Measurements from ENCODE around the gene PLAGL2.
A peak's percentile ranks its signal among the peaks of the same experiment; 100 is the strongest.
"Not testable (repeated sequence)": the region's sequence is repeated elsewhere in the genome, so short reads cannot be mapped to it uniquely, and the experiment has no call there.

Gene PLAGL2, protein sequence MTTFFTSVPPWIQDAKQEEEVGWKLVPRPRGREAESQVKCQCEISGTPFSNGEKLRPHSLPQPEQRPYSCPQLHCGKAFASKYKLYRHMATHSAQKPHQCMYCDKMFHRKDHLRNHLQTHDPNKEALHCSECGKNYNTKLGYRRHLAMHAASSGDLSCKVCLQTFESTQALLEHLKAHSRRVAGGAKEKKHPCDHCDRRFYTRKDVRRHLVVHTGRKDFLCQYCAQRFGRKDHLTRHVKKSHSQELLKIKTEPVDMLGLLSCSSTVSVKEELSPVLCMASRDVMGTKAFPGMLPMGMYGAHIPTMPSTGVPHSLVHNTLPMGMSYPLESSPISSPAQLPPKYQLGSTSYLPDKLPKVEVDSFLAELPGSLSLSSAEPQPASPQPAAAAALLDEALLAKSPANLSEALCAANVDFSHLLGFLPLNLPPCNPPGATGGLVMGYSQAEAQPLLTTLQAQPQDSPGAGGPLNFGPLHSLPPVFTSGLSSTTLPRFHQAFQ

GRCh38 chr20:32207626-32208498 is at the start of gene PLAGL2, which contains the start of gene POFUT1:
TSS of gene PLAGL2 (minus strand) at chr20:32207743. CDS start at chr20:32202178, 5,565 bp downstream.
TSS of gene POFUT1 (plus strand) at chr20:32207880. CDS start at chr20:32207942, 62 bp downstream.
- TF ChIP-seq CTCF (IDR thresholded peaks at IDR 0.05; ENCODE audit: low read depth, low read length): no peak
- H3K4me3 ChIP-seq (ENCODE audit: low read depth, low read length): peak within 1 kb of the TSS; percentile 100
- in situ Hi-C loops (cut with HindIII; ENCODE audit: low sequenced_read_pairs): no loop called here
- DNase-seq (ENCODE audit: low read depth, low spot score): peak; percentile 83

DNA sequence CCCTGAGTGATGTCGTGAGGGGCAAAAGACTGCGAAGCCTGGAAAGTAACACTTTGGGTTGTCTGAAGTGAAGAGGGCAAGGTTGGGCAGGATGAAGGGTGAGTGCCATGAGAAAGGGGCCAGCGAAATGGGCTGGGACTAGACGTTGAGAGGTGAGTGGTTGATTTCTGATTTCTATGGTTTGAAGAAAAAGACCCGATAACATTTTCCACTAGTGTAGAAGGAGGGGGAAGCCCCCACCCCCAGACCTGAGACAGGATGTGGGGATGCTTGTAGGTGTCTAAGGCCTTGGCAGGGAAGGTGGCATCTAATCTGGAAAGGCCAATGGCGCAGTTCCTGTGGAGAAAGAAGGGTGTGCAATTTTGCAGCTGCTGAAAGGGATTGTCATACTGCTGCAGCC is 44.6 kb upstream of the PLAGL2 start:
- no peak overlapping the region for H3K4me3 ChIP-seq (ENCODE audit: low read depth, low read length)
- in situ Hi-C loops (cut with HindIII; ENCODE audit: low sequenced_read_pairs): no loop called here
- TF ChIP-seq CTCF (IDR thresholded peaks at IDR 0.05; ENCODE audit: low read depth, low read length): no peak
- no peak for DNase-seq (ENCODE audit: low read depth, low spot score)

DNA sequence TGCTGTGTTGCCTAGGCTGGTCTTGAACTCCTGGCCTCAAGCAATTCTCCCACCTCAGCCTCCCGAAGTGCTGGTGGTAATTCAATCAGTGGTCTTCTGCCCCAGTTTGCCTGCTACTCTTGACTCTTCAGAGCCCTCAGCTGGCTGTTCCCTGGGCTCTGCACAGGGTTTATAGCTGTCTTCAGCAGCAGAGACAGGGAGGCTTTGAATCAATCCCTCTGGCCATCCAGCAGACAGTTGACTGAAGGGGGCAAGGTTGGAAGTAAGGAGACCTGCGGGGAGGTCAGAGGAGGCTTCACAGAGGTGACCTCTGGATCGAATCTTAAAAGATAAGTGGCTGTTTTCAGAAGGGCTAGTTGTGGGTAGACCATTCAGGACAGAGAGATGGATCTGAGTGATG is 43.9 kb upstream of the PLAGL2 start:
- TF ChIP-seq CTCF (IDR thresholded peaks at IDR 0.05; ENCODE audit: low read depth, low read length): no peak
- DNase-seq (ENCODE audit: low read depth, low spot score): no peak
- in situ Hi-C loops (cut with HindIII; ENCODE audit: low sequenced_read_pairs): no loop called here
- H3K4me3 ChIP-seq (ENCODE audit: low read depth, low read length): no peak overlapping the region

- no peak for TF ChIP-seq CTCF (IDR thresholded peaks at IDR 0.05; ENCODE audit: low read depth, low read length)
- H3K4me3 ChIP-seq (ENCODE audit: low read depth, low read length): no peak overlapping the region
- in situ Hi-C loops (cut with HindIII; ENCODE audit: low sequenced_read_pairs): no loop called here
- DNase-seq (ENCODE audit: low read depth, low spot score): no peak
These were observed 41.6 kb upstream of the PLAGL2 start for GRCh38 chr20:32249030-32249738.

DNA sequence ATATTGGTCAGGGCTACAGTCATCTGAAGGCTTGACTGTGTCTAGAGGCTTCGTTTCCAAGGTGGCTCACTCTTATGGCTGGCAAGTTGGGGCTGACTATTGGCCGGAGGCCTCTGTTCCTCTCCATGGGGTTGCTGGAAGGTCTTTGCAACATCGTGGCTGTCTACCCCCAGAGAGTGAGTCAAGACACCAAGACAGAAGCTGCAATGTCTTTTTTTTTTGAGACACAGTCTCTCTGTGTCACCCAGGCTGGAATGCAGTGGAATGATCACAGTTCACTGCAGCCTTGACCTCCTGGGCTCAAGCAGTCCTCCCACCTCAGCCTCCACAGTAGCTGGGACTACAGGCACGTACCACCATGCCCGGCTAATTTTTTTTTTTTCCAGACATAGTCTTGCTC is 40.5 kb upstream of the PLAGL2 start:
- in situ Hi-C loops (cut with HindIII; ENCODE audit: low sequenced_read_pairs): no loop called here
- TF ChIP-seq CTCF (IDR thresholded peaks at IDR 0.05; ENCODE audit: low read depth, low read length): no peak
- no peak overlapping the region for H3K4me3 ChIP-seq (ENCODE audit: low read depth, low read length)
- no peak for DNase-seq (ENCODE audit: low read depth, low spot score)

DNA sequence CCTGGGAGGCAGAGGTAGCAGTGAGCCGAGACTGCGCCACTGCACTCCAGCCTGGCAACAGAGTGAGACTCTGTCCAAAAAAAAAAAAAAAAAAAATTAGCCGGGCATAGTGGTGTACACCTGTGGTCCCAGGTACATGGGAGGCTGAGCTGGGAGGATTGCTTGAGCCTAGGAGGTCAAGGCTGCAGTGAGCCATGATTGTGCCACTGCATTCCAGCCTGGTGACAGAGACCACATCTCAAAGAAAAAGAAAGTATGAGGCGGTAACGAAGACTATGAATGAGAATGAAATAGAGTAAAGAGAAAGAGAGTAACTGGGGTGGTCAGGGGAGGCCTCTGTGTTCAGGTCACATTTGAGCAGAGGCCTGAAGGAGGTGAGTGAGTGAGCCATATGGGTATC is 38.7 kb upstream of the PLAGL2 start:
- in situ Hi-C loops (cut with HindIII; ENCODE audit: low sequenced_read_pairs); H3K4me3 ChIP-seq (ENCODE audit: low read depth, low read length); DNase-seq (ENCODE audit: low read depth, low spot score): not testable (repeated sequence)
